Osteoblast (primary cell): ENCODE results near the gene BTD. TPM values are rescaled to one million over a fixed set of nuclear protein-coding genes. Genes with fewer than 3 reads are reported as not detected.

Experiments used
- DNase-seq: peaks from one replicate; pipeline ENCODE4 v3.0.0; 2011; ENCODE audit warnings: low spot score, mixed read lengths; ENCODE audit not compliant: insufficient read length; ENCODE audit errors: missing footprints
- H2AFZ ChIP-seq: 2 replicates; pipeline ENCODE4 v1.6.0; 2011; ENCODE audit warnings: mild to moderate bottlenecking, low read length
- H3K27ac ChIP-seq: 2 replicates; pipeline ENCODE4 v1.5.1; 2011; ENCODE audit warnings: mild to moderate bottlenecking, low read depth, low read length, moderate library complexity
- H3K27me3 ChIP-seq: 2 replicates; pipeline ENCODE4 v1.6.0; 2012; ENCODE audit warnings: mild to moderate bottlenecking, control low read depth, inconsistent platforms, low read length, moderate library complexity; ENCODE audit not compliant: insufficient read depth
- H3K36me3 ChIP-seq: 2 replicates; pipeline ENCODE4 v1.5.1; 2011; ENCODE audit warnings: mild to moderate bottlenecking, low read length, control low read depth, moderate library complexity; ENCODE audit not compliant: insufficient read depth
- H3K4me1 ChIP-seq: 2 replicates; pipeline ENCODE4 v1.5.1; 2011; ENCODE audit warnings: mild to moderate bottlenecking, low read length, control low read depth, moderate library complexity; ENCODE audit not compliant: insufficient read depth
- H3K4me2 ChIP-seq: 2 replicates; pipeline ENCODE4 v1.6.0; 2011; ENCODE audit warnings: mild to moderate bottlenecking, low read length; ENCODE audit not compliant: insufficient read depth
- H3K4me3 ChIP-seq: fragments of 200-600 bp; sonication (generic); 3 replicates; pipeline ENCODE4 v1.5.1; 2012; ENCODE audit warnings: mild to moderate bottlenecking, low read length, inconsistent platforms; ENCODE audit not compliant: insufficient read depth
- H3K79me2 ChIP-seq: 2 replicates; pipeline ENCODE4 v1.6.0; 2012; ENCODE audit warnings: mild to moderate bottlenecking, low read length, control low read depth, inconsistent platforms; ENCODE audit not compliant: insufficient read depth
- H3K9me3 ChIP-seq: 2 replicates; pipeline ENCODE4 v1.5.1; 2011; ENCODE audit warnings: low read depth, low read length, control low read depth
- H4K20me1 ChIP-seq: 2 replicates; pipeline ENCODE4 v1.6.0; 2012; ENCODE audit warnings: mild to moderate bottlenecking, low read length, control low read depth; ENCODE audit not compliant: insufficient read depth
- CTCF ChIP-seq: IDR thresholded peaks from 2 replicates; pipeline ENCODE4 v1.5.1; 2011; ENCODE audit warnings: mild to moderate bottlenecking, low read depth, low read length, moderate library complexity; ENCODE audit errors: extremely low read depth
- total RNA-seq: library from RNA; depleted of rRNA; stranded (reverse); fragments of >200 nt; gene quantifications from 2 replicates; pipeline ENCODE4 v1.2.3, GENCODE V29; 2012

The BTD gene
- total RNA-seq, 1 donor, result 31.1 TPM

GRCh38 chr3:15632212-15632580, 30.7 kb downstream of the BTD start:
- H3K27me3 ChIP-seq, result no peaks in the 10 kb centered on the region
- peak overlapping the region; percentile 94 for H3K27ac ChIP-seq
- DNase-seq, result no peak
- H3K4me1 ChIP-seq, result peaks cover 57% of the 10 kb centered on the region
- H3K79me2 ChIP-seq, result peaks cover 5% of the 10 kb centered on the region
- H3K9me3 ChIP-seq, result no peaks in the 10 kb centered on the region
- no peak overlapping the region for H3K4me3 ChIP-seq
- H2AFZ ChIP-seq, result no peak overlapping the region
- H3K4me2 ChIP-seq, result no peak overlapping the region
- TF ChIP-seq CTCF, result no peak
- no peaks in the 10 kb centered on the region for H4K20me1 ChIP-seq
- H3K36me3 ChIP-seq, result no peaks in the 10 kb centered on the region

- Histone ChIP-seq H3K9me3 (no peaks in the 10 kb centered on the region), H2AFZ (no peak overlapping the region), H4K20me1 (no peaks in the 10 kb centered on the region), H3K79me2 (peaks cover 5% of the 10 kb centered on the region), H3K27ac (peak overlapping the region; percentile 93), H3K4me2 (no peak overlapping the region), H3K27me3 (no peaks in the 10 kb centered on the region), H3K36me3 (no peaks in the 10 kb centered on the region), H3K4me1 (peaks cover 65% of the 10 kb centered on the region), H3K4me3 (no peak overlapping the region)
- DNase-seq, result peak; percentile 34
- no peak for TF ChIP-seq CTCF
These were observed 31.6 kb downstream of the BTD start for GRCh38 chr3:15633159-15633558.

- Histone ChIP-seq H3K27me3 (no peaks in the 10 kb centered on the region), H3K4me3 (no peak overlapping the region), H3K9me3 (no peaks in the 10 kb centered on the region), H3K36me3 (no peaks in the 10 kb centered on the region), H3K4me2 (peak overlapping the region; percentile 70), H4K20me1 (no peaks in the 10 kb centered on the region), H3K79me2 (peaks cover 5% of the 10 kb centered on the region), H2AFZ (peak overlapping the region; percentile 30), H3K27ac (peak overlapping the region; percentile 93), H3K4me1 (peaks cover 73% of the 10 kb centered on the region)
- TF ChIP-seq CTCF, result no peak
- DNase-seq, result peak; percentile 51
These were observed 32.4 kb downstream of the BTD start for GRCh38 chr3:15633766-15634598.

GRCh38 chr3:15634671-15635070, 33.1 kb downstream of the BTD start:
- Histone ChIP-seq H4K20me1 (no peaks in the 10 kb centered on the region), H3K36me3 (no peaks in the 10 kb centered on the region), H3K79me2 (peaks cover 5% of the 10 kb centered on the region), H3K9me3 (no peaks in the 10 kb centered on the region), H3K27me3 (no peaks in the 10 kb centered on the region), H3K4me2 (peak overlapping the region; percentile 70), H2AFZ (no peak overlapping the region), H3K27ac (peak overlapping the region; percentile 93), H3K4me3 (no peak overlapping the region), H3K4me1 (peaks cover 72% of the 10 kb centered on the region)
- no peak for TF ChIP-seq CTCF
- peak; percentile 23 for DNase-seq
